Measurements from ENCODE around the gene POLG2.

- TF ChIP-seq CTCF (IDR thresholded peaks at IDR 0.05 in 2 of 3, conservative IDR thresholded peaks at IDR 0.05 in 1 of 3; ENCODE audit: insufficient read depth in 2 of 3, low read depth in 1 of 3, low read length in 3 of 3), result no peak
- TF ChIP-seq PHF8 (IDR thresholded peaks at IDR 0.05; ENCODE audit: borderline replicate concordance, low read length), result no peak
Measured at GRCh38 chr17:64471440-64471839, 25.4 kb downstream of the POLG2 start.
